ENCODE measurements around the gene CBS.
"Not testable (repeated sequence)": the region's sequence is repeated elsewhere in the genome, so short reads cannot be mapped to it uniquely, and the experiment has no call there.

The CBS gene

GRCh38 chr21:43066690-43067089 is 8.9 kb downstream of the CBS start:
- not testable (repeated sequence) for DNase-seq

- DNase-seq, result not testable (repeated sequence)
These were observed 9.6 kb downstream of the CBS start for GRCh38 chr21:43065991-43066390.

- not testable (repeated sequence) for DNase-seq
These were observed 11.2 kb downstream of the CBS start for GRCh38 chr21:43064265-43064917.

DNA sequence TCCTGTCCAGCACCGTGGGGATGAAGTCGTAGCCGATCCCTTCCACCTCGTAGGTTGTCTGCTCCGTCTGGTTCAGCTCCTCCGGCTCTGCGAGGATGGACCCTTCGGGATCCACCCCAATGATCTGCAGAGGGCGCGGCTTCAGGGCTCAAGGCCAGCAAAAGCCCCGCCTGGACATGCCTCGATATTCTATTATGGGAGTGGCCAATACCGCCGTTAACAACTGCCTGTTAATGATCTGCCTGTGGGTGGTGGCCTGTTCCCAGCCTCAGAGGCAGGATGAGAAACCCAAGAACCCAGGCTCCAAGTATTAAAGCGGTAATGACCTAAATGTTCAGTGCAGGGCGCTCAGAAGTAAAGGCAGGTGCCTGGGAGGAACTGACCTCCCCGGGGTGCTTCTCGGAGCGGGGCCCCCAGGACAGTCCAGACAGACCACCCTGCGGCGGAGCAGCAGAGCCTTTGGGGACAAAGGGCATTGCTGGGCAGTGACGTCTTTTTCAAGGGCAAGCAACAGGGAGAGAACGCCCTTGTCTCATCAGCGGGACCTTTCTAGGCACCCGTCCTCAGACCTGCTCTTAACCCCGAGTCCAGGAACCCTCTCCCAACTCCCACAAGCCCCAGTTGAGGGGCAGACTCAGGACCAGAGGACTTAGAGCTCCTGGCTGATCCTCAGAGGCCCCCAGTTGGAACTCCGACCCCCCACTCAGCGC is 12.5 kb downstream of the CBS start:
- DNase-seq, result not testable (repeated sequence)

- DNase-seq, result not testable (repeated sequence)
These were observed 22.5 kb downstream of the CBS start for GRCh38 chr21:43053112-43053511.

GRCh38 chr21:43045876-43046821 is 29.5 kb downstream of the CBS start:
- DNase-seq, result not testable (repeated sequence)

DNA sequence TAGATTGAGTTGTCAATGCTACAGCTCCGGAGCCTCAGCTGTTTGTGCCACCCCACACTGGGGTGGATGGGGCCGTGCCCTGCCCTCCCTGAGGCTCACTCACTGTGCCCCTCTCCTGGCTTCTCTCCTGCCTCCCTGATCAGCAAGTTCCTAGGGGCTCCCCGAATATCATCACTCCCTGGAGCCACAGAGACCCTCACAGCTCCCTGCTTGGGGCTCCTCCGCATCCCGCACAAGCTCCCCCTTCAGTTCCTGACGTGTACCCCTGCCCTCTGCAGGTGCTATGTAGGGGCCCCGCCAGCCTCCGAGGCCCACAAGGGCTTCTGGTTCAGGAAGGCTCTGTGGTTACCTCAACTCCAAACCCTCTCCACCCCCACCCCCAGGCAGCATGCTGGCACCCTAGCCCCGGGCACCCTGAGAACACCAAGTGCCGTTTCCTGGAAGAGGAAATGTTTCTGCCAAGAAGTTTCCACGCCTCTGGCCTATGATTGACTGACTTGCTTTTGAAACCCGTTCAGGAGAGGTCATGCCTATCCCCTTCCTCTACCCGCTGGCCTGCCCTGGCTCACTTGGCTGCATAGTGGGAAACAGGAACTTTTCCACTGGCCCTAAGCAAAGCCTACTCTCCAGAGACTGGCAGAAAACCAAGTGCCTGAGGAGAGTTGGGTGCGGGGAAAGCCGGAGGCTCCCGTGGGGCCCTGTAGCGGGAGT is 30.3 kb downstream of the CBS start:
- DNase-seq, result not testable (repeated sequence)

DNA sequence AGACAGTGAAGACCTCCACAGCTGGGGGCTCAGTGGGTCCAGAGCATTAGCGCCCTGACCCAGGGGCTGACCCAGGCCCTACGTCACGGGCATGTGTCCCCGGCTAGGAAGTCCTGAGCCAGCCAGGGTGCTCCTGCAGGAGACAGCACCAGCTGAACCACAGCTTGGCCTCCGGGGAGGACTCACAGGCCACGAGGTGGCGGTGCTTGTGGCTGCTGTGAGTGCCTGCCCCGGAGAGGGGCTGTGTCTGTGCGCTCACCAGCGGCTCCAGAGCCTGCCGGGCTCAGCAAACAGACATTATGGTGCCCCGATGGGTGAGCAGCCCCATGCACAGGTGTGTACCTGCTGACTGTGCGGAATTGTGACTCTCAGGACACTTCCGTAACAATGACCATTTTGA is 31.1 kb downstream of the CBS start:
- not testable (repeated sequence) for DNase-seq

- DNase-seq, result not testable (repeated sequence)
These were observed 32.3 kb downstream of the CBS start for GRCh38 chr21:43043291-43043690.

DNA sequence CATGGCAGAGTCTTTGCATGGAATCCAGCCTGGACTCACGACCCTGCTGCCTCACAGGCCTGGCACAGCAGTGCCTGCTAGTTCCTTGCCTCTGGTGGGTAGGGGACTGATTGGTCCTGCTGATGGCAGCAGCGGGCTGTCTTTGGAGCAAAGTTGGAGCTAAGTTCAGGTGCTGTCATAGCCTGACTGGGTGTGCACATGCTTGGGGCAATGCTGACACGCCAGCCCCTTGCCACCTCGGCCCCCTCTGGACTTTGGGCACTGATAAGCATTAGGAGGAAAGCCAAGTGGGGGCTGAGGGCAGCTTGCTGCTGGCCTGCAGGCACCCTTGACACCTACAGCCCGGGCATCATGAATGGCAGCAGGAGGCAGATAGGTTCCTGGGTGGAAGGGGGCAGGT is 33.5 kb downstream of the CBS start:
- not testable (repeated sequence) for DNase-seq

- DNase-seq, result not testable (repeated sequence)
These were observed 37.0 kb downstream of the CBS start for GRCh38 chr21:43038659-43039044.

GRCh38 chr21:43037918-43038658 is 37.5 kb downstream of the CBS start:
- DNase-seq, result not testable (repeated sequence)

- not testable (repeated sequence) for DNase-seq
These were observed 38.7 kb downstream of the CBS start for GRCh38 chr21:43036889-43037288.

DNA sequence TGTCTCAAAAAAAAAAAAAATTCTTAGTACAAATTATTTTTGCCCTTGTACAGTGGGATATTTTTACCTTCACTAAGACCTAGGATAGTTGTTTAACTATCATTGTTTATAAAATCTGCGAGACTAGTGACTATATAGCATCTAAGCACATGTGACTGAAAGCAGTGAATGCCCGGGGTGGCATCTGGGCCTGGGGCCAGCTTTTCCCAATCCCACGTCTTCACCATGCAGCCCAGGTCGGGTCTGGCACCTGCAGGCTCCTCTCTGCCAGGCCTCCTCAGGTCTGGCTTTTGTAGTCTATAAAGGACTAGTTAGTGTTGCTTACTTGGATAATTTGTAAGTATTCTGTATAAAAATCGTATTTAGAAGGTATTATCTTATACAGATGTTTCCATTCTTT is 40.8 kb downstream of the CBS start:
- DNase-seq, result no peak

DNA sequence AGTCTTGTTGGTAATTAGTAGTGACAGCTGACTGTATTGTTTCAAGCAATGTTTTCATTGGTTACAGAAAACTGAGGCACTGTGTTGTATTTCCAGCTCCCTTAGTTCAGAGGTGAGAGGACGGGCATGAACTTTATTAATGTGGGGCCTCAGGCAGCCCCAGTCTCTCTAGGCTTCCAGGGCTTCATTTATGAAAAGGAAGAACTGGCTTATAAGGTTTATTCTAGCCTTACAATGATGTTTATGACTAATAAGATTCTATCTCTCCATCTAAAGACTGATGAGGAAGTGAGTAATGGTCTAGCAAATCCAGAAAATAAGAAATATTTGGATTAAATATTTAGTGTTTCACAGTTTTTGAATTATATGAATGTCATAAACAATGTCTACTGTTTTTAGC is 41.5 kb downstream of the CBS start:
- no peak for DNase-seq

DNA sequence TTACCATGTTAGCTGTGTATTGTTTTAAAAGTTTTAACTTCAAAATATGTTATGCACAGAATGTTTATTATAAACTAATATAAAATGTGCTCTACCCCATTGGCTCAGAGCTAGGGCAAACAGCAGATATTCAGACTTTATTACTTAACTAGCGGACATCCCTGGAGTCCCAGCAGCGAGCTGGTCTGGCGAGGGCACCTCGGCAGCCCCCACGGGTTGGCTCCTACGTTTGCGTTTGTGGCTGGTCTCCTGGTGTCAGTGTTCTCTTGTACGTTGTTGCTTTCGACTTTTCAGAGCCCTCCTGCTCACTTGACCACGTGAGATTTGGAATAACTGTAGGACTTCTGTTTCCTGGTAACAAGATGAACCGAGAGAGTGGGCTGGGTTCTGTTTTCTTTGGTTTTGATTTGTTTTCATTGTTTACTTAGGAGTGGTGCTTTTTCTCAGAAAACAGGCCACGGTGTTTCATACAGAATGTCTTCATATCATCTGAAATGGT is 44.5 kb downstream of the CBS start:
- no peak for DNase-seq

GRCh38 chr21:43029785-43030184 is 45.9 kb downstream of the CBS start:
- DNase-seq, result no peak

- DNase-seq, result no peak
These were observed 47.5 kb downstream of the CBS start for GRCh38 chr21:43027846-43028731.

DNA sequence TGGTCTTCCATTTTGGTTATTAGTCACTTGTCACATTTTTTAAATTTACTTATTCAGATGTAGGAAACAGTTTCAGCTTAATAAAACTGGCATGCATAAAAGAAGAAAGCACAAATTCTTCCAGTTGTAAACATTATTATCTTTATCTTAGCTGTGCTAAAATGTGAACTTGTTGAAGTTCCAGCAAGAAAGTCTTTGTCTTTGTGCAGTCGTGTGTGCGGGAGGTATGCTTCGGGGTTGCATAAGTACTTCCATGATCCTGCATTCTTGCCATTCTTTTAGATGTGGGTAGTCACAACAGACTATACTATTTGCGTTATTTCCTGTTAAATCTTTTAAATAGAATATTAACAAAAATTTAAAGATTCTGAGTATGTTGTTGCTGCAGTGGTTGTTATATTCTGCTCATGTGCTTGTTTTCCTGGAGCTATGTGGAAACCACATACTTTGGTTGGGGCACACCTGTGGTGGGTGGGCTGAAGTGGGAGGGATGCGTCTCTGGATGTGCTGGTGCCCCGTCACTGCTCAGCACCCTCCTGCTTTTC is 49.9 kb downstream of the CBS start:
- no peak for DNase-seq

DNA sequence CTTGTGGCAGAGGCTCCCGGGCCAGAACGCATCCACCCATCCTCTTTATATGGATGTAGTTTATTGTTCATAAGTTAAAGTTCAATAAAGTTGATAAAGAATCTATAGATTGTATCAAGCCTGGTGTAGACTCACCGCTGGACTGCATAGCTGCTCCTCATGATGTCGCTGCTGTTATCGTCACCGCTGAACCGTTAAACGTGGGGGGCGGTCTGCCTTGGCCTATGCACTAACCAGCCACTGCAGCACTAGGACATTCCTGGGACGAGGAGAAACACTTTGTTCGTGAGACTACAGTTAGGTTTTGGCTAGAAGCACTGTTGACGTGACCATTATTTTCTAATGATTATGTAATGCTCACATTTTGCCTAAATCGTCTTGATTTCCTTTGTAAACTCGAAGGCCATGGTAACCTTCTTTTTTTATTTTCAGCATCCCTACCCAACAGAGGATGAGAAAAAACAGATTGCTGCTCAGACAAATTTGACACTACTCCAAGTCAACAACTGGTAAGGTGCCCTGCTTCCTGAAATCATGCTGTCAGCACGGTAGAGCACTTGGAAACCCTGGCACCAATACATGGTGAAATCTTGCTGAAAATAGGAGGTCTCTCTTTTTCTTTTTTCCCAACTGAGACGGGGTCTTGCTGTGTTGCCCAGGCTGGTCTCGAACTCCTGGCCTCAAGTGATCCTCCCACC is 51.0 kb downstream of the CBS start:
- no peak for DNase-seq
